MG63 (cell line): ENCODE measurements around the gene MACROD2. TPM values are rescaled to one million over a fixed set of nuclear protein-coding genes. Genes with fewer than 3 reads are reported as not detected.

Experiments used
- DNase-seq: peaks from one replicate; pipeline ENCODE4 v3.0.0-alpha.2; 2020
- H3K27me3 ChIP-seq: fragments of 250-450 bp; sonication (Bioruptor Pico); 2 replicates; pipeline ENCODE4 v1.5.1; 2020; ENCODE audit warnings: mild to moderate bottlenecking, moderate library complexity
- H3K36me3 ChIP-seq: fragments of 250-450 bp; sonication (Bioruptor Pico); 2 replicates; pipeline ENCODE4 v1.5.1; 2020; ENCODE audit warnings: mild to moderate bottlenecking, moderate library complexity
- H3K4me3 ChIP-seq: fragments of 250-450 bp; sonication (Bioruptor Pico); 2 replicates; pipeline ENCODE4 v1.5.1; 2020; ENCODE audit warnings: mild to moderate bottlenecking, moderate library complexity
- H3K9me3 ChIP-seq: fragments of 250-450 bp; sonication (Bioruptor Pico); 2 replicates; pipeline ENCODE4 v1.5.1; 2020; ENCODE audit warnings: mild to moderate bottlenecking, moderate library complexity
- total RNA-seq: library from RNA; depleted of rRNA; stranded (reverse); fragments of >200 nt; shearing (Covaris generic); gene quantifications from 2 replicates; pipeline ENCODE4 v1.2.3, GENCODE V29; 2014; ENCODE audit warnings: low replicate concordance

MACROD2 gene
- total RNA-seq, 1 experiment from 2014 or later = 0.66 TPM

DNA sequence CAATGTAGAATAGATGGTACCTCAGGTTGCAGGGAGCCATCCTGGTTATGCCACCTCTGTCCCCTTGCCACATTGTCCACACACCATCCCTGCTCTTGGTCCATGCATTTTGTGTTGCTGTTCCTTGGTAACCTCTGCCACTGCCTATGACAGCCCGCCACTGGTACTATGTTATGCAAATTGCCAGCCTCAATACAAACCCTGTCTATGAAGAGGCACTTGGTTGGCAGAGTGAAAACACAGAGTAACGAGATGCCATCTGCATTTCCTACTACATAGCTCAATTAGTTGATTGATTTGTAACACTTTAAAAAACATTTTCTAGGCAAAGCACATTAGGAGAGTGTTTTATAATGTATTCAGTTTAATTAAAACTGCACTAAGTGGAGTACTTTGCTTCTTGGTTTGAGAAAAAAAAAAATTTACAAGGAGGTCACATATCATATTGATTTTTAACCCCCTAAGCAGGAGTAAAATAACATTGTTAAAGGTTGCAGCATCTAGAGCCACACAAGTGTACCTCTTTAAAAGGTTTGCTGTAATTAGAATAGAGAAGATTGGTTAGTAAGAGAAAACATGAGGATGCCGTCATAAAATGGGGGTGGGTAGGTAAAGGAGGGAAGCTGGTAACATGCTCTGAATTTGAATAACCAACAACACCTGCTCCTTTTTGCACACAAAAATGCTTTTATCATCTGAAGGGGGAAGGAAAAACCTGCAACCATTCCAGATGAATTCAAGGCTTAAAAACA is 1760.9 kb downstream of the MACROD2 start:
- Histone ChIP-seq H3K9me3 (no peaks in the 10 kb centered on the region), H3K36me3 (no peaks in the 10 kb centered on the region), H3K27me3 (no peaks in the 10 kb centered on the region), H3K4me3 (no peak overlapping the region)
- DNase-seq = no peak

GRCh38 chr20:15756754-15757115 is 1761.4 kb downstream of the MACROD2 start:
- H3K27me3 ChIP-seq = no peaks in the 10 kb centered on the region
- DNase-seq = no peak
- no peak overlapping the region for H3K4me3 ChIP-seq
- H3K9me3 ChIP-seq = no peaks in the 10 kb centered on the region
- no peaks in the 10 kb centered on the region for H3K36me3 ChIP-seq

DNA sequence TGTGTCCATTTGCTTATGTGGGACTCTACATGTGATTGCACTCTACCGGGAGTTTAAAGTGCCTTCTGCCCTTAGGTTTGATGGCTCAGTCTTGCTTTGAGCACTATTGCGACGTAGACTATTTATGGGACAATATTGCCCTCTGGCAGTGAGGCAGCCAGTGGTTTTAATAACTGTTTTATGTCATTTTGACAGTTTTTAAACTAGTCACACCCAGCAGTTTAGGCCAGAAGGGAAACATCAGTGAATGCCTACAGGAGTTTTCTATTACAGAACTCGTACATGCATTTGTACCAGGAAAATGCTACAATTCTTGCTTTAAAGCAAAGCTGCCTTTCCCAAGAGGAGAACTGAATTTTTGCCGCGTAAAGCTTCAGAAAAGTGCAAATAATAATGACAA is 1764.3 kb downstream of the MACROD2 start:
- no peak for DNase-seq
- Histone ChIP-seq H3K36me3 (no peaks in the 10 kb centered on the region), H3K4me3 (no peak overlapping the region), H3K27me3 (no peaks in the 10 kb centered on the region), H3K9me3 (no peaks in the 10 kb centered on the region)

- Histone ChIP-seq H3K9me3 (no peaks in the 10 kb centered on the region), H3K27me3 (no peaks in the 10 kb centered on the region), H3K4me3 (no peak overlapping the region), H3K36me3 (no peaks in the 10 kb centered on the region)
- DNase-seq = no peak
Measured at GRCh38 chr20:15760001-15760621, 1764.8 kb downstream of the MACROD2 start.

GRCh38 chr20:15763366-15763765 is 1768.0 kb downstream of the MACROD2 start:
- Histone ChIP-seq H3K36me3 (no peaks in the 10 kb centered on the region), H3K4me3 (no peak overlapping the region), H3K9me3 (no peaks in the 10 kb centered on the region), H3K27me3 (no peaks in the 10 kb centered on the region)
- no peak for DNase-seq

GRCh38 chr20:15767586-15767985 is 1772.3 kb downstream of the MACROD2 start:
- no peak for DNase-seq
- no peaks in the 10 kb centered on the region for H3K27me3 ChIP-seq

GRCh38 chr20:15767999-15768741 is 1772.9 kb downstream of the MACROD2 start:
- no peak for DNase-seq
- Histone ChIP-seq H3K36me3 (no peaks in the 10 kb centered on the region), H3K4me3 (no peak overlapping the region), H3K27me3 (no peaks in the 10 kb centered on the region), H3K9me3 (no peaks in the 10 kb centered on the region)

More at GRCh38 chr20:15767586-15767985, 1772.3 kb downstream of the MACROD2 start:
- no peak overlapping the region for H3K4me3 ChIP-seq
- no peaks in the 10 kb centered on the region for H3K36me3 ChIP-seq
- H3K9me3 ChIP-seq = no peaks in the 10 kb centered on the region

DNA sequence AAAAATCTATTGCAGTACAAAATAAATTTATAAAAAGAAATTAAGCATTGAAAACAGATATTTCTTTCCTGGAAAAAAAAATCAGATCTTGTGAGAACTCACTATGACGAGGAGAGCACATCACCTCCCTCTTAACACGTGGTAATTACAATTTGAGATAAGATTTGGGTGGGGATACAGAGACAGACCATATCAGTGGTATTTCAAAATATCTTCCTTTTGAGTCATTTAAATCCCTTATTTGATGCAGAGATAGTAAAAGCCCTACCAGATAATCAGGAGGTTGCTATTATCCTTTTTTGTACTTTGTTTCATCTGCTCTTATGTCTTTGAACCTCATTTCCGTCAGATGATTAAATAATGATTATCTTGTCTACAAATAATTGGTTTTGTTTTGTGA is 1777.5 kb downstream of the MACROD2 start:
- no peaks in the 10 kb centered on the region for H3K36me3 ChIP-seq
- H3K27me3 ChIP-seq = no peaks in the 10 kb centered on the region
- H3K9me3 ChIP-seq = no peaks in the 10 kb centered on the region
- no peak overlapping the region for H3K4me3 ChIP-seq
- no peak for DNase-seq

GRCh38 chr20:15774926-15775325 is 1779.6 kb downstream of the MACROD2 start:
- no peaks in the 10 kb centered on the region for H3K27me3 ChIP-seq
- no peaks in the 10 kb centered on the region for H3K36me3 ChIP-seq
- no peaks in the 10 kb centered on the region for H3K9me3 ChIP-seq
- DNase-seq = no peak
- no peak overlapping the region for H3K4me3 ChIP-seq

- DNase-seq = no peak
- Histone ChIP-seq H3K27me3 (no peaks in the 10 kb centered on the region), H3K9me3 (no peaks in the 10 kb centered on the region)
Measured at GRCh38 chr20:15776770-15777466, 1781.6 kb downstream of the MACROD2 start.

GRCh38 chr20:15784020-15784419 is 1788.7 kb downstream of the MACROD2 start:
- Histone ChIP-seq H3K4me3 (no peak overlapping the region), H3K9me3 (no peaks in the 10 kb centered on the region), H3K27me3 (no peaks in the 10 kb centered on the region), H3K36me3 (no peaks in the 10 kb centered on the region)
- no peak for DNase-seq

More at GRCh38 chr20:15776770-15777466, 1781.6 kb downstream of the MACROD2 start:
- H3K36me3 ChIP-seq = no peaks in the 10 kb centered on the region
- H3K4me3 ChIP-seq = no peak overlapping the region

- DNase-seq = no peak
- H3K9me3 ChIP-seq = no peaks in the 10 kb centered on the region
- no peak overlapping the region for H3K4me3 ChIP-seq
Measured at GRCh38 chr20:15789079-15789478, 1793.8 kb downstream of the MACROD2 start.

DNA sequence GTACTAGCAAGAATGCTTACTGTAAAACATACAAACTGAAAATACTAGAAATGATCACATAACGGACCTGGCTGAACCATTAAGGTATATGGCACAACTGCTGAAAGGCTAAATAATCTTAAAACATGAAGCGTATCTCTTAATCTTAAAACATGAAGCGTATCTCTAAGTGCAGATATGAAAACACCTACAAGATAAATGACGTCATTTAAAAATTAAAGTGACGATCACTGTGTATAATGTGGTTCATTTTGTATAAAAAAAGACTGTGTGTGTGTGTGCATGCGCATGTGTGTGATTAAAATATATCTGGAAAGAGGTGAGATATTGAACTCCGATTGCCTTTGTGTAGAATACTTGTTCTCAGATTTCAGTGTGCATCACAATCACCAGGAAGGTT is 1797.5 kb downstream of the MACROD2 start:
- H3K27me3 ChIP-seq = no peaks in the 10 kb centered on the region
- H3K36me3 ChIP-seq = no peaks in the 10 kb centered on the region
- H3K9me3 ChIP-seq = no peaks in the 10 kb centered on the region
- no peak for DNase-seq
- H3K4me3 ChIP-seq = no peak overlapping the region

More at GRCh38 chr20:15789079-15789478, 1793.8 kb downstream of the MACROD2 start:
- Histone ChIP-seq H3K36me3 (no peaks in the 10 kb centered on the region), H3K27me3 (no peaks in the 10 kb centered on the region)

GRCh38 chr20:15794409-15794808 is 1799.1 kb downstream of the MACROD2 start:
- Histone ChIP-seq H3K27me3 (no peaks in the 10 kb centered on the region), H3K4me3 (no peak overlapping the region), H3K9me3 (no peaks in the 10 kb centered on the region), H3K36me3 (no peaks in the 10 kb centered on the region)
- no peak for DNase-seq

DNA sequence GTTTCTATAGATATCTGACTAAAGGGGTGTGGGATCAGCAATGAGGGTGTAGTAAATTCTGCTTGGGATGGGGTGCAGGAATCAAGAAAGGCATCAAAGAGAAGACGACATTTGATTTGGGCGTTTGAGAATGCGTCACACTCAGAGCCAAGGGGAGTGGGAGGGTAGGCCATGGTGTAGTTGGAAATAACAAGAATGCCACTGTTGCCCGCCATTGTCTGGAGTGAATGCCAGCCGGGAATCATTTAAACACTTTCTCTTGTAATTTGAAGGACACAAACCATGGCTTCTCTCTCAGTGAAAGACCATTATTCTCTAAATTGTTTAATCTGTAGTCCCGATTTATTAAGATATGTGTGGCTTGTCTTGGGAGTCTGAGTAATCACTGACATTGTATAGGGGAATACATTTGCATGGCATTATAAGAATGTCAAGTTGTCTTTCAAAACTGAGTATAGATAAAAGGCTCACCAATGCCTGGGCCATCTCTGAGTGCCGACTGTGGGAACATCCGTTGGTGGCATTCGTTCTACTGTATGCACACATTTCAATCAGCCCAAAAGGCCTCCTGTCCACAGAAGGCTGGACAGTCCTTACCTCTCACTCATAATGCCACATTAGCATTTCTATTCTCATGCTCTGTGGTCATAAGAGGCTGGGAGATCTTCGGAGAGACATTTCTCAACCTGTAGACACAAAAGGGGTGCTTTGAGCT is 1800.1 kb downstream of the MACROD2 start:
- H3K27me3 ChIP-seq = no peaks in the 10 kb centered on the region
- H3K4me3 ChIP-seq = no peak overlapping the region
- DNase-seq = no peak
- H3K36me3 ChIP-seq = no peaks in the 10 kb centered on the region
- no peaks in the 10 kb centered on the region for H3K9me3 ChIP-seq

- DNase-seq = no peak
- no peak overlapping the region for H3K4me3 ChIP-seq
- no peaks in the 10 kb centered on the region for H3K27me3 ChIP-seq
- no peaks in the 10 kb centered on the region for H3K36me3 ChIP-seq
- H3K9me3 ChIP-seq = no peaks in the 10 kb centered on the region
Measured at GRCh38 chr20:15799871-15800270, 1804.6 kb downstream of the MACROD2 start.
